Measurements from ENCODE around the gene ISYNA1. TPM values are rescaled to one million over a fixed set of nuclear protein-coding genes. Genes with fewer than 3 reads are reported as not detected.
A peak's percentile ranks its signal among the peaks of the same experiment; 100 is the strongest.

Gene ISYNA1
- total and polyA plus RNA-seq, 2 experiments from 2014 or later: 191 to 208 TPM

DNA sequence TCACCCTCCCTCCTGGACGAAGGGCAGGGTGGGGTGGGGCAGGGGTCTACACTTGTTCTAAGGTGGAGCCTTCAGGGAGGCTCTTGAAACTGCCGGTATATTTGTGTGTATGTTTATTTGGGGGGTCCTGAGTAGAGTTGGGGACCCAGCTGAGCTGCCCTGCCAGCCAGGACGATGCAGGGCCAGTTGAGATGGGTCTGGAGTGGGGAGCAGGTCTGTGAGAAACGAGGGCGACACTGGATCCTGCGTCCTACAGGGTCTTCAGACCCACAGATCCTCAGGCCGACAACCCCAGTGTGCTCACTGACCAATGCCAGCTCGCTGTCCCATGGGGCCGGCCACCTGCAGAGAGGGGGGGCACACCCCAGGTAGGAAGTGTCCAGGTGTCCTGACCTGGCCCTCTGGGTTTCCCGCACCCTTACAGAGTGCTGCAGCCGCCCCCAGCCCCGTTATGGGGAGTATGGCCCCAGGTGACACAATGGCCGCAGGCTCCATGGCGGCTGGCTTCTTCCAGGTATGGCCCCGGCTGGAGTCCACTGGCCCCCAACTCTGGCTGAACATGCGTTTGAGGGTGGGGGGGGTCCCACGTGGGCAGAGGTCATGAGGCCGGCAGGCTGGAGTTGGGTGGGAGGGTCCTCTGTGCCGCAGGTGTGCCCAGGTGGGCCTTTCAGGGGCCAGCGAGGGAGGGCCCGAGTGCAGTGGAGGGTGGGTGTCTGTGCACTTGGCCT, 7.4 kb downstream of the ISYNA1 start (continued):
- TF ChIP-seq, protein P1, sequence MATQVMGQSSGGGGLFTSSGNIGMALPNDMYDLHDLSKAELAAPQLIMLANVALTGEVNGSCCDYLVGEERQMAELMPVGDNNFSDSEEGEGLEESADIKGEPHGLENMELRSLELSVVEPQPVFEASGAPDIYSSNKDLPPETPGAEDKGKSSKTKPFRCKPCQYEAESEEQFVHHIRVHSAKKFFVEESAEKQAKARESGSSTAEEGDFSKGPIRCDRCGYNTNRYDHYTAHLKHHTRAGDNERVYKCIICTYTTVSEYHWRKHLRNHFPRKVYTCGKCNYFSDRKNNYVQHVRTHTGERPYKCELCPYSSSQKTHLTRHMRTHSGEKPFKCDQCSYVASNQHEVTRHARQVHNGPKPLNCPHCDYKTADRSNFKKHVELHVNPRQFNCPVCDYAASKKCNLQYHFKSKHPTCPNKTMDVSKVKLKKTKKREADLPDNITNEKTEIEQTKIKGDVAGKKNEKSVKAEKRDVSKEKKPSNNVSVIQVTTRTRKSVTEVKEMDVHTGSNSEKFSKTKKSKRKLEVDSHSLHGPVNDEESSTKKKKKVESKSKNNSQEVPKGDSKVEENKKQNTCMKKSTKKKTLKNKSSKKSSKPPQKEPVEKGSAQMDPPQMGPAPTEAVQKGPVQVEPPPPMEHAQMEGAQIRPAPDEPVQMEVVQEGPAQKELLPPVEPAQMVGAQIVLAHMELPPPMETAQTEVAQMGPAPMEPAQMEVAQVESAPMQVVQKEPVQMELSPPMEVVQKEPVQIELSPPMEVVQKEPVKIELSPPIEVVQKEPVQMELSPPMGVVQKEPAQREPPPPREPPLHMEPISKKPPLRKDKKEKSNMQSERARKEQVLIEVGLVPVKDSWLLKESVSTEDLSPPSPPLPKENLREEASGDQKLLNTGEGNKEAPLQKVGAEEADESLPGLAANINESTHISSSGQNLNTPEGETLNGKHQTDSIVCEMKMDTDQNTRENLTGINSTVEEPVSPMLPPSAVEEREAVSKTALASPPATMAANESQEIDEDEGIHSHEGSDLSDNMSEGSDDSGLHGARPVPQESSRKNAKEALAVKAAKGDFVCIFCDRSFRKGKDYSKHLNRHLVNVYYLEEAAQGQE (IDR thresholded peaks at IDR 0.05; ENCODE audit: unreplicated experiment): no peak
- no peak for TF ChIP-seq NANOG (IDR thresholded peaks at IDR 0.05; ENCODE audit: borderline replicate concordance)
- TF ChIP-seq JUNB (IDR thresholded peaks at IDR 0.05; ENCODE audit: unreplicated experiment): no peak

- Histone ChIP-seq H3K27me3 (ENCODE audit: insufficient read depth) (no peaks in the 10 kb centered on the region), H3K27ac (ENCODE audit: low read depth) (no peak overlapping the region), H3F3A (replicated peaks; ENCODE audit: low read depth) (peaks cover 11% of the 10 kb centered on the region; the same call in 1 of the 2 replicates), H3K79me2 (replicated peaks; ENCODE audit: insufficient read depth) (no peaks in the 10 kb centered on the region), H3K36me3 (ENCODE audit: insufficient read depth) (no peaks in the 10 kb centered on the region), H3K4me2 (peak overlapping the region; percentile 91), H4K20me1 (replicated peaks; ENCODE audit: insufficient read depth) (no peaks in the 10 kb centered on the region; the same call in 1 of the 2 replicates), H3K4me1 (ENCODE audit: insufficient read depth) (peaks cover 44% of the 10 kb centered on the region), H3K4me3 (peak overlapping the region; percentile 73), H2AFZ (0 out of 2 replicates have a peak overlapping the region, but pooled peaks have one; percentile 59), H3K9me2 (ENCODE audit: insufficient read depth) (no peaks in the 10 kb centered on the region)
- no peak for ATAC-seq
- no peak for DNase-seq (ENCODE audit: low spot score)
- no peaks in the 10 kb centered on the region for H3K9me3 Mint-ChIP-seq
- H3K4me3 Mint-ChIP-seq: peak overlapping the region; percentile 64
- H3K36me3 Mint-ChIP-seq (ENCODE audit: low read depth): peaks cover 5% of the 10 kb centered on the region; the same call in 2 of the 3 replicates
- peaks cover 18% of the 10 kb centered on the region for H3K27me3 Mint-ChIP-seq (ENCODE audit: insufficient read depth, low read depth, poor library complexity)
- H3K27ac Mint-ChIP-seq: no peak overlapping the region
- peaks cover 21% of the 10 kb centered on the region for H3K4me1 Mint-ChIP-seq
- no peak for TF ChIP-seq EZH2phosphoT487 (IDR thresholded peaks at IDR 0.05; ENCODE audit: unreplicated experiment)
- TF ChIP-seq, protein P2, sequence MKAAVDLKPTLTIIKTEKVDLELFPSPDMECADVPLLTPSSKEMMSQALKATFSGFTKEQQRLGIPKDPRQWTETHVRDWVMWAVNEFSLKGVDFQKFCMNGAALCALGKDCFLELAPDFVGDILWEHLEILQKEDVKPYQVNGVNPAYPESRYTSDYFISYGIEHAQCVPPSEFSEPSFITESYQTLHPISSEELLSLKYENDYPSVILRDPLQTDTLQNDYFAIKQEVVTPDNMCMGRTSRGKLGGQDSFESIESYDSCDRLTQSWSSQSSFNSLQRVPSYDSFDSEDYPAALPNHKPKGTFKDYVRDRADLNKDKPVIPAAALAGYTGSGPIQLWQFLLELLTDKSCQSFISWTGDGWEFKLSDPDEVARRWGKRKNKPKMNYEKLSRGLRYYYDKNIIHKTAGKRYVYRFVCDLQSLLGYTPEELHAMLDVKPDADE (IDR thresholded peaks at IDR 0.05): no peak
- TF ChIP-seq EZH2 (IDR thresholded peaks at IDR 0.05; ENCODE audit: low read depth, unreplicated experiment): no peak
- TF ChIP-seq ZNF114 (CRISPR knock-in tag; IDR thresholded peaks at IDR 0.05): no peak
- TF ChIP-seq, protein P1 (IDR thresholded peaks at IDR 0.05; ENCODE audit: unreplicated experiment): no peak
- TF ChIP-seq, protein P3, sequence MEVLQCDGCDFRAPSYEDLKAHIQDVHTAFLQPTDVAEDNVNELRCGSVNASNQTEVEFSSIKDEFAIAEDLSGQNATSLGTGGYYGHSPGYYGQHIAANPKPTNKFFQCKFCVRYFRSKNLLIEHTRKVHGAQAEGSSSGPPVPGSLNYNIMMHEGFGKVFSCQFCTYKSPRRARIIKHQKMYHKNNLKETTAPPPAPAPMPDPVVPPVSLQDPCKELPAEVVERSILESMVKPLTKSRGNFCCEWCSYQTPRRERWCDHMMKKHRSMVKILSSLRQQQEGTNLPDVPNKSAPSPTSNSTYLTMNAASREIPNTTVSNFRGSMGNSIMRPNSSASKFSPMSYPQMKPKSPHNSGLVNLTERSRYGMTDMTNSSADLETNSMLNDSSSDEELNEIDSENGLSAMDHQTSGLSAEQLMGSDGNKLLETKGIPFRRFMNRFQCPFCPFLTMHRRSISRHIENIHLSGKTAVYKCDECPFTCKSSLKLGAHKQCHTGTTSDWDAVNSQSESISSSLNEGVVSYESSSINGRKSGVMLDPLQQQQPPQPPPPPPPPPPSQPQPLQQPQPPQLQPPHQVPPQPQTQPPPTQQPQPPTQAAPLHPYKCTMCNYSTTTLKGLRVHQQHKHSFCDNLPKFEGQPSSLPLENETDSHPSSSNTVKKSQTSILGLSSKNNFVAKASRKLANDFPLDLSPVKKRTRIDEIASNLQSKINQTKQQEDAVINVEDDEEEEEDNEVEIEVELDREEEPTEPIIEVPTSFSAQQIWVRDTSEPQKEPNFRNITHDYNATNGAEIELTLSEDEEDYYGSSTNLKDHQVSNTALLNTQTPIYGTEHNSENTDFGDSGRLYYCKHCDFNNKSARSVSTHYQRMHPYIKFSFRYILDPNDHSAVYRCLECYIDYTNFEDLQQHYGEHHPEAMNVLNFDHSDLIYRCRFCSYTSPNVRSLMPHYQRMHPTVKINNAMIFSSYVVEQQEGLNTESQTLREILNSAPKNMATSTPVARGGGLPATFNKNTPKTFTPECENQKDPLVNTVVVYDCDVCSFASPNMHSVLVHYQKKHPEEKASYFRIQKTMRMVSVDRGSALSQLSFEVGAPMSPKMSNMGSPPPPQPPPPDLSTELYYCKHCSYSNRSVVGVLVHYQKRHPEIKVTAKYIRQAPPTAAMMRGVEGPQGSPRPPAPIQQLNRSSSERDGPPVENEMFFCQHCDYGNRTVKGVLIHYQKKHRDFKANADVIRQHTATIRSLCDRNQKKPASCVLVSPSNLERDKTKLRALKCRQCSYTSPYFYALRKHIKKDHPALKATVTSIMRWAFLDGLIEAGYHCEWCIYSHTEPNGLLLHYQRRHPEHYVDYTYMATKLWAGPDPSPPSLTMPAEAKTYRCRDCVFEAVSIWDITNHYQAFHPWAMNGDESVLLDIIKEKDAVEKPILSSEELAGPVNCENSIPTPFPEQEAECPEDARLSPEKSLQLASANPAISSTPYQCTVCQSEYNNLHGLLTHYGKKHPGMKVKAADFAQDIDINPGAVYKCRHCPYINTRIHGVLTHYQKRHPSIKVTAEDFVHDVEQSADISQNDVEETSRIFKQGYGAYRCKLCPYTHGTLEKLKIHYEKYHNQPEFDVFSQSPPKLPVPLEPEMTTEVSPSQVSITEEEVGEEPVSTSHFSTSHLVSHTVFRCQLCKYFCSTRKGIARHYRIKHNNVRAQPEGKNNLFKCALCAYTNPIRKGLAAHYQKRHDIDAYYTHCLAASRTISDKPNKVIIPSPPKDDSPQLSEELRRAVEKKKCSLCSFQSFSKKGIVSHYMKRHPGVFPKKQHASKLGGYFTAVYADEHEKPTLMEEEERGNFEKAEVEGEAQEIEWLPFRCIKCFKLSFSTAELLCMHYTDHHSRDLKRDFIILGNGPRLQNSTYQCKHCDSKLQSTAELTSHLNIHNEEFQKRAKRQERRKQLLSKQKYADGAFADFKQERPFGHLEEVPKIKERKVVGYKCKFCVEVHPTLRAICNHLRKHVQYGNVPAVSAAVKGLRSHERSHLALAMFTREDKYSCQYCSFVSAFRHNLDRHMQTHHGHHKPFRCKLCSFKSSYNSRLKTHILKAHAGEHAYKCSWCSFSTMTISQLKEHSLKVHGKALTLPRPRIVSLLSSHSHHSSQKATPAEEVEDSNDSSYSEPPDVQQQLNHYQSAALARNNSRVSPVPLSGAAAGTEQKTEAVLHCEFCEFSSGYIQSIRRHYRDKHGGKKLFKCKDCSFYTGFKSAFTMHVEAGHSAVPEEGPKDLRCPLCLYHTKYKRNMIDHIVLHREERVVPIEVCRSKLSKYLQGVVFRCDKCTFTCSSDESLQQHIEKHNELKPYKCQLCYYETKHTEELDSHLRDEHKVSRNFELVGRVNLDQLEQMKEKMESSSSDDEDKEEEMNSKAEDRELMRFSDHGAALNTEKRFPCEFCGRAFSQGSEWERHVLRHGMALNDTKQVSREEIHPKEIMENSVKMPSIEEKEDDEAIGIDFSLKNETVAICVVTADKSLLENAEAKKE (CRISPR knock-in tag; IDR thresholded peaks at IDR 0.05): no peak
These were observed 8.1 kb downstream of the ISYNA1 start for GRCh38 chr19:18429717-18430416.
